ENCODE measurements around the gene DGKQ.
"Not testable (repeated sequence)": the region's sequence is repeated elsewhere in the genome, so short reads cannot be mapped to it uniquely, and the experiment has no call there.

Gene DGKQ

GRCh38 chr4:984336-985054 is 11.1 kb upstream of the DGKQ start:
- no peak for DNase-seq (ENCODE audit: low read depth, low spot score)
- H3K27ac ChIP-seq: no peak overlapping the region

GRCh38 chr4:982814-983213 is 9.4 kb upstream of the DGKQ start:
- DNase-seq (ENCODE audit: low read depth, low spot score): no peak
- no peak overlapping the region for H3K27ac ChIP-seq

- H3K27ac ChIP-seq: no peak overlapping the region
- no peak for DNase-seq (ENCODE audit: low read depth, low spot score)
Observed at GRCh38 chr4:982291-982690, 8.9 kb upstream of the DGKQ start.

GRCh38 chr4:978957-979701 is 5.8 kb upstream of the DGKQ start:
- DNase-seq (ENCODE audit: low read depth, low spot score): no peak
- H3K27ac ChIP-seq: peak overlapping the region; percentile 48

- DNase-seq (ENCODE audit: low read depth, low spot score); H3K27ac ChIP-seq: not testable (repeated sequence)
Observed at GRCh38 chr4:976016-976415, 2.6 kb upstream of the DGKQ start.

GRCh38 chr4:974668-975067 is 1.3 kb upstream of the DGKQ start:
- DNase-seq (ENCODE audit: low read depth, low spot score): no peak
- H3K27ac ChIP-seq: no peak overlapping the region

GRCh38 chr4:972651-973424 is 531 bp downstream of the DGKQ start:
- H3K27ac ChIP-seq: no peak overlapping the region
- no peak for DNase-seq (ENCODE audit: low read depth, low spot score)

GRCh38 chr4:971666-972500 is 1.5 kb downstream of the DGKQ start:
- no peak for DNase-seq (ENCODE audit: low read depth, low spot score)
- no peak overlapping the region for H3K27ac ChIP-seq

GRCh38 chr4:970854-971520 is 2.4 kb downstream of the DGKQ start:
- DNase-seq (ENCODE audit: low read depth, low spot score): no peak
- no peak overlapping the region for H3K27ac ChIP-seq

GRCh38 chr4:970046-970745 is 3.2 kb downstream of the DGKQ start:
- H3K27ac ChIP-seq: no peak overlapping the region
- DNase-seq (ENCODE audit: low read depth, low spot score): no peak

GRCh38 chr4:968621-969394 is 4.6 kb downstream of the DGKQ start:
- DNase-seq (ENCODE audit: low read depth, low spot score): no peak
- no peak overlapping the region for H3K27ac ChIP-seq

- DNase-seq (ENCODE audit: low read depth, low spot score): no peak
- H3K27ac ChIP-seq: no peak overlapping the region
Observed at GRCh38 chr4:968221-968620, 5.1 kb downstream of the DGKQ start.

GRCh38 chr4:967113-968104 is 6.0 kb downstream of the DGKQ start:
- no peak overlapping the region for H3K27ac ChIP-seq
- no peak for DNase-seq (ENCODE audit: low read depth, low spot score)

GRCh38 chr4:966266-967112 is 6.9 kb downstream of the DGKQ start:
- DNase-seq (ENCODE audit: low read depth, low spot score): no peak
- H3K27ac ChIP-seq: no peak overlapping the region

- no peak overlapping the region for H3K27ac ChIP-seq
- DNase-seq (ENCODE audit: low read depth, low spot score): no peak
Observed at GRCh38 chr4:965766-966134, 7.6 kb downstream of the DGKQ start.

- H3K27ac ChIP-seq: no peak overlapping the region
Observed at GRCh38 chr4:965048-965765, 8.2 kb downstream of the DGKQ start.

More at GRCh38 chr4:965048-965765, 8.2 kb downstream of the DGKQ start:
- no peak for DNase-seq (ENCODE audit: low read depth, low spot score)
